Skeletal muscle satellite cell (primary cell): ENCODE results near the gene MYB.
"Not testable (repeated sequence)": the region's sequence is repeated elsewhere in the genome, so short reads cannot be mapped to it uniquely, and the experiment has no call there.

ENCODE experiments used
- H3K27me3 ChIP-seq: 2 replicates; pipeline ENCODE4 v1.7.0; 2013; ENCODE audit warnings: low read length; ENCODE audit not compliant: control insufficient read depth, insufficient read depth
- H3K36me3 ChIP-seq: 2 replicates; pipeline ENCODE4 v1.7.0; 2013; ENCODE audit warnings: mild to moderate bottlenecking, control low read depth, low read length; ENCODE audit not compliant: insufficient read depth
- H3K4me1 ChIP-seq: 2 replicates; pipeline ENCODE4 v1.7.0; 2013; ENCODE audit warnings: low read length; ENCODE audit not compliant: control insufficient read depth, insufficient read depth
- H3K4me2 ChIP-seq: 2 replicates; pipeline ENCODE4 v1.7.0; 2013; ENCODE audit warnings: mild to moderate bottlenecking, low read length
- H3K4me3 ChIP-seq: 2 replicates; pipeline ENCODE4 v1.7.0; 2013; ENCODE audit warnings: low read length
- H3K9ac ChIP-seq: 2 replicates; pipeline ENCODE4 v1.7.0; 2013; ENCODE audit warnings: mild to moderate bottlenecking, low read depth, low read length, moderate library complexity
- H3K9me3 ChIP-seq: replicated peaks from 2 replicates; pipeline ENCODE4 v1.7.0; 2013; ENCODE audit warnings: mild to moderate bottlenecking, control low read depth, low read length

The MYB gene

GRCh38 chr6:135147637-135148592 lies 33.2 kb upstream of the MYB start:
- Histone ChIP-seq H3K36me3 (no peaks in the 10 kb centered on the region), H3K4me2 (no peak overlapping the region), H3K4me1 (peaks cover 18% of the 10 kb centered on the region)

GRCh38 chr6:135148889-135149288 lies 32.2 kb upstream of the MYB start:
- H3K27me3 ChIP-seq = no peaks in the 10 kb centered on the region
- H3K4me1 ChIP-seq = peaks cover 18% of the 10 kb centered on the region
- no peak overlapping the region for H3K9ac ChIP-seq
- H3K36me3 ChIP-seq = no peaks in the 10 kb centered on the region
- no peaks in the 10 kb centered on the region for H3K9me3 ChIP-seq
- no peak overlapping the region for H3K4me3 ChIP-seq
- no peak overlapping the region for H3K4me2 ChIP-seq

More at GRCh38 chr6:135147637-135148592, 33.2 kb upstream of the MYB start:
- no peak overlapping the region for H3K9ac ChIP-seq
- no peaks in the 10 kb centered on the region for H3K9me3 ChIP-seq
- no peak overlapping the region for H3K4me3 ChIP-seq
- H3K27me3 ChIP-seq = no peaks in the 10 kb centered on the region

GRCh38 chr6:135149376-135149775 lies 31.7 kb upstream of the MYB start:
- H3K4me3 ChIP-seq = no peak overlapping the region
- no peak overlapping the region for H3K4me2 ChIP-seq
- no peaks in the 10 kb centered on the region for H3K9me3 ChIP-seq
- H3K4me1 ChIP-seq = peaks cover 18% of the 10 kb centered on the region
- H3K27me3 ChIP-seq = no peaks in the 10 kb centered on the region
- no peaks in the 10 kb centered on the region for H3K36me3 ChIP-seq
- no peak overlapping the region for H3K9ac ChIP-seq

- not testable (repeated sequence) for H3K4me2 ChIP-seq, H3K27me3 ChIP-seq, H3K9me3 ChIP-seq, H3K4me3 ChIP-seq, H3K36me3 ChIP-seq, H3K9ac ChIP-seq
- peaks cover 14% of the 10 kb centered on the region for H3K4me1 ChIP-seq
Measured at GRCh38 chr6:135150481-135150880, 30.6 kb upstream of the MYB start.

- not testable (repeated sequence) for H3K27me3 ChIP-seq, H3K4me3 ChIP-seq, H3K4me1 ChIP-seq, H3K4me2 ChIP-seq, H3K9ac ChIP-seq, H3K36me3 ChIP-seq, H3K9me3 ChIP-seq
Measured at GRCh38 chr6:135154125-135154524, 27.0 kb upstream of the MYB start.

GRCh38 chr6:135158397-135158796 lies 22.7 kb upstream of the MYB start:
- Histone ChIP-seq H3K36me3 (no peaks in the 10 kb centered on the region), H3K4me3 (no peak overlapping the region), H3K9ac (no peak overlapping the region), H3K9me3 (no peaks in the 10 kb centered on the region), H3K4me2 (no peak overlapping the region), H3K27me3 (no peaks in the 10 kb centered on the region), H3K4me1 (peaks cover 3% of the 10 kb centered on the region)

- H3K4me2 ChIP-seq = no peak overlapping the region
- no peak overlapping the region for H3K9ac ChIP-seq
- no peaks in the 10 kb centered on the region for H3K36me3 ChIP-seq
- no peak overlapping the region for H3K4me3 ChIP-seq
- no peaks in the 10 kb centered on the region for H3K9me3 ChIP-seq
- H3K4me1 ChIP-seq = peaks cover 3% of the 10 kb centered on the region
- H3K27me3 ChIP-seq = no peaks in the 10 kb centered on the region
Measured at GRCh38 chr6:135159531-135159930, 21.6 kb upstream of the MYB start.

- Histone ChIP-seq H3K27me3 (no peaks in the 10 kb centered on the region), H3K36me3 (no peaks in the 10 kb centered on the region), H3K4me1 (peaks cover 3% of the 10 kb centered on the region), H3K9ac (no peak overlapping the region), H3K4me3 (no peak overlapping the region), H3K9me3 (no peaks in the 10 kb centered on the region), H3K4me2 (no peak overlapping the region)
Measured at GRCh38 chr6:135161411-135162395, 19.4 kb upstream of the MYB start.

GRCh38 chr6:135162678-135163439 lies 18.2 kb upstream of the MYB start:
- Histone ChIP-seq H3K27me3 (no peaks in the 10 kb centered on the region), H3K4me3 (no peak overlapping the region), H3K36me3 (no peaks in the 10 kb centered on the region), H3K9ac (no peak overlapping the region), H3K4me1 (peaks cover 3% of the 10 kb centered on the region), H3K4me2 (no peak overlapping the region), H3K9me3 (no peaks in the 10 kb centered on the region)

GRCh38 chr6:135163440-135163738 lies 17.7 kb upstream of the MYB start:
- H3K27me3 ChIP-seq = no peaks in the 10 kb centered on the region
- no peak overlapping the region for H3K4me2 ChIP-seq
- H3K9ac ChIP-seq = no peak overlapping the region
- H3K9me3 ChIP-seq = no peaks in the 10 kb centered on the region
- H3K36me3 ChIP-seq = no peaks in the 10 kb centered on the region
- peaks cover 3% of the 10 kb centered on the region for H3K4me1 ChIP-seq
- H3K4me3 ChIP-seq = no peak overlapping the region

GRCh38 chr6:135164387-135164786 lies 16.7 kb upstream of the MYB start:
- H3K4me3 ChIP-seq, H3K36me3 ChIP-seq, H3K27me3 ChIP-seq, H3K9me3 ChIP-seq, H3K4me2 ChIP-seq, H3K4me1 ChIP-seq, H3K9ac ChIP-seq: not testable (repeated sequence)
